GM21786 (cell line): Measurements from ENCODE around the gene CCDC187.

Experiments used
- ATAC-seq: cut with Tn5 transposase; IDR thresholded peaks from one replicate; pipeline ENCODE4 v1.9.1; 2021; ENCODE audit not compliant: unreplicated experiment

Gene CCDC187

GRCh38 chr9:136255896-136256890 lies 47.7 kb downstream of the CCDC187 start:
- ATAC-seq = no peak

GRCh38 chr9:136255166-136255538 lies 48.7 kb downstream of the CCDC187 start:
- no peak for ATAC-seq

- no peak for ATAC-seq
Measured at GRCh38 chr9:136254381-136255165, 49.3 kb downstream of the CCDC187 start.

- ATAC-seq = no peak
Measured at GRCh38 chr9:136253246-136254130, 50.4 kb downstream of the CCDC187 start.

- ATAC-seq = no peak
Measured at GRCh38 chr9:136252846-136253245, 51.0 kb downstream of the CCDC187 start.

GRCh38 chr9:136252281-136252680 lies 51.6 kb downstream of the CCDC187 start:
- no peak for ATAC-seq

- ATAC-seq = no peak
Measured at GRCh38 chr9:136251264-136252115, 52.4 kb downstream of the CCDC187 start.

GRCh38 chr9:136250676-136251075 lies 53.2 kb downstream of the CCDC187 start:
- ATAC-seq = no peak

GRCh38 chr9:136249877-136250559 lies 53.9 kb downstream of the CCDC187 start:
- no peak for ATAC-seq

- no peak for ATAC-seq
Measured at GRCh38 chr9:136248951-136249876, 54.7 kb downstream of the CCDC187 start.

GRCh38 chr9:136247947-136248637 lies 55.8 kb downstream of the CCDC187 start:
- no peak for ATAC-seq

GRCh38 chr9:136247551-136247916 lies 56.4 kb downstream of the CCDC187 start:
- ATAC-seq = no peak

- no peak for ATAC-seq
Measured at GRCh38 chr9:136246849-136247550, 56.9 kb downstream of the CCDC187 start.

- no peak for ATAC-seq
Measured at GRCh38 chr9:136245219-136246150, 58.4 kb downstream of the CCDC187 start, which contains the start of gene QSOX2. Gene QSOX2, minus strand, starts transcription at chr9:136245812. Its CDS starts 9 bp downstream, at chr9:136245803.

GRCh38 chr9:136244969-136245218 lies 59.0 kb downstream of the CCDC187 start:
- no peak for ATAC-seq
